ENCODE results near the gene SFT2D2.

- no peak for TF ChIP-seq POLR2A (IDR thresholded peaks at IDR 0.05; ENCODE audit: low read depth, low read length)
- no peak for TF ChIP-seq TAF1 (IDR thresholded peaks at IDR 0.05; ENCODE audit: low read depth, low read length)
- TF ChIP-seq POLR2AphosphoS5 (IDR thresholded peaks at IDR 0.05; ENCODE audit: low read depth, low read length): no peak
- no peak for TF ChIP-seq PAX5 (IDR thresholded peaks at IDR 0.05; ENCODE audit: insufficient read depth, low read length, severe bottlenecking)
Measured at GRCh38 chr1:168285971-168286927, 60.4 kb downstream of the SFT2D2 start.
